ENCODE results near the gene DHX58.

DHX58 gene

DNA sequence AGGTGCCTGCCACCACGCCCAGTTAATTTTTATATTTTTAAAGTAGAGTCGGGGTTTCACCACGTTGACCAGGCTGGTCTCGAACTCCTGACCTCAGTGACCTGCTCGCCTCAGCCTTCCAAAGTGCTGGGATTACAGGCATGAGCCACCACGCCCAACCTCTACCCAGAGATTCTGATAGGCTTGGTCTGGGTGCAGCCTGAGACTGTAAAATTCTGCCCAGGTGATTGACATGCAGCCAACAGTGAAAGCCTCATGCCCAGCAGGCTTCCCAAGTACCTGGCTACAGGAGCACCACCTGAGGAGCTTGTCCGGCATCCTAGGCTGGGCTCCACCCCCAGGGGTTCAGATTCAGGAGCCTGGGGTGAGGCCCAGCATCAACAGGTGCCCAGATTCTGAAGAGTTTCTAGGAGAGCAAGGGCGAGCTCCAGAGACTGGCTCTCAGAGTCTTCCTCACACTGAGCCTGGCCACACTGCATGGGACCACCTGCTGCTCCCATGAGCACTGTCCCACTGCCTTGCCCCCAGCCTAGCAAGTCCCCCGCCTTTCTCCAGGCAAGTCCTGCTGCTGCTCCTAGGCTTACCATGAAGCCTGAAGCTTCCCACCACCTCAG lies 30.9 kb downstream of the DHX58 start:
- no peak for TF ChIP-seq TAF1 (IDR thresholded peaks at IDR 0.05; ENCODE audit: borderline replicate concordance, insufficient read depth, low read length)
- TF ChIP-seq FOXP2 (optimal IDR thresholded peaks at IDR 0.05; ENCODE audit: borderline replicate concordance, extremely low read depth, extremely low read length, insufficient read depth) = no peak
- TF ChIP-seq POLR2AphosphoS5 (IDR thresholded peaks at IDR 0.05; ENCODE audit: low read depth, low read length) = no peak
- no peak for TF ChIP-seq SIN3A (IDR thresholded peaks at IDR 0.05; ENCODE audit: borderline replicate concordance, insufficient read depth, low read length)
- TF ChIP-seq, protein P1, sequence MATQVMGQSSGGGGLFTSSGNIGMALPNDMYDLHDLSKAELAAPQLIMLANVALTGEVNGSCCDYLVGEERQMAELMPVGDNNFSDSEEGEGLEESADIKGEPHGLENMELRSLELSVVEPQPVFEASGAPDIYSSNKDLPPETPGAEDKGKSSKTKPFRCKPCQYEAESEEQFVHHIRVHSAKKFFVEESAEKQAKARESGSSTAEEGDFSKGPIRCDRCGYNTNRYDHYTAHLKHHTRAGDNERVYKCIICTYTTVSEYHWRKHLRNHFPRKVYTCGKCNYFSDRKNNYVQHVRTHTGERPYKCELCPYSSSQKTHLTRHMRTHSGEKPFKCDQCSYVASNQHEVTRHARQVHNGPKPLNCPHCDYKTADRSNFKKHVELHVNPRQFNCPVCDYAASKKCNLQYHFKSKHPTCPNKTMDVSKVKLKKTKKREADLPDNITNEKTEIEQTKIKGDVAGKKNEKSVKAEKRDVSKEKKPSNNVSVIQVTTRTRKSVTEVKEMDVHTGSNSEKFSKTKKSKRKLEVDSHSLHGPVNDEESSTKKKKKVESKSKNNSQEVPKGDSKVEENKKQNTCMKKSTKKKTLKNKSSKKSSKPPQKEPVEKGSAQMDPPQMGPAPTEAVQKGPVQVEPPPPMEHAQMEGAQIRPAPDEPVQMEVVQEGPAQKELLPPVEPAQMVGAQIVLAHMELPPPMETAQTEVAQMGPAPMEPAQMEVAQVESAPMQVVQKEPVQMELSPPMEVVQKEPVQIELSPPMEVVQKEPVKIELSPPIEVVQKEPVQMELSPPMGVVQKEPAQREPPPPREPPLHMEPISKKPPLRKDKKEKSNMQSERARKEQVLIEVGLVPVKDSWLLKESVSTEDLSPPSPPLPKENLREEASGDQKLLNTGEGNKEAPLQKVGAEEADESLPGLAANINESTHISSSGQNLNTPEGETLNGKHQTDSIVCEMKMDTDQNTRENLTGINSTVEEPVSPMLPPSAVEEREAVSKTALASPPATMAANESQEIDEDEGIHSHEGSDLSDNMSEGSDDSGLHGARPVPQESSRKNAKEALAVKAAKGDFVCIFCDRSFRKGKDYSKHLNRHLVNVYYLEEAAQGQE (IDR thresholded peaks at IDR 0.05; ENCODE audit: insufficient read depth in 1 of 2, low read depth in 2 of 2, low read length in 2 of 2) = no peak

DNA sequence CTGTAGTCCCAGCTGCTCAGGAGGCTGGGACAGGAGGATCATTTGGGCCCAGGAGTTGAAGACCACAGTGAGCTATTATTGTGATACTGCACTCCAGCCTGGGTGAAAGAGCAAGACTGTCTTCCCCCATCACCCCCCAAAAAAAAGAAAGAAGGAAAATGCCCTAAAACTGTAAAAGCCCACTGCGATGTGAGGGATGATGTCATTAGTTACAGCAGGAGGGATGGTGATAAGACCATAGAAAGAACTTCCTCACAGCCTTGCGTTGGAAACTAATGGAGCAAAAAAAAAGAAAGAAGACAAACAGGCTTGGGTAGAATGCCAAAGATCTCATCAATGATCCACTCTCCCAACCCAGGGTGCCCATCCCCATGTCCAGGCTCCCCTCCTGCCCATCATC lies 33.0 kb downstream of the DHX58 start:
- TF ChIP-seq POLR2AphosphoS5 (IDR thresholded peaks at IDR 0.05; ENCODE audit: low read depth, low read length) (no peak), TAF1 (IDR thresholded peaks at IDR 0.05; ENCODE audit: borderline replicate concordance, insufficient read depth, low read length) (no peak), SIN3A (IDR thresholded peaks at IDR 0.05; ENCODE audit: borderline replicate concordance, insufficient read depth, low read length) (no peak), FOXP2 (optimal IDR thresholded peaks at IDR 0.05; ENCODE audit: borderline replicate concordance, extremely low read depth, extremely low read length, insufficient read depth) (no peak)
- TF ChIP-seq, protein P1 (IDR thresholded peaks at IDR 0.05; ENCODE audit: insufficient read depth in 1 of 2, low read depth in 2 of 2, low read length in 2 of 2) = no peak

DNA sequence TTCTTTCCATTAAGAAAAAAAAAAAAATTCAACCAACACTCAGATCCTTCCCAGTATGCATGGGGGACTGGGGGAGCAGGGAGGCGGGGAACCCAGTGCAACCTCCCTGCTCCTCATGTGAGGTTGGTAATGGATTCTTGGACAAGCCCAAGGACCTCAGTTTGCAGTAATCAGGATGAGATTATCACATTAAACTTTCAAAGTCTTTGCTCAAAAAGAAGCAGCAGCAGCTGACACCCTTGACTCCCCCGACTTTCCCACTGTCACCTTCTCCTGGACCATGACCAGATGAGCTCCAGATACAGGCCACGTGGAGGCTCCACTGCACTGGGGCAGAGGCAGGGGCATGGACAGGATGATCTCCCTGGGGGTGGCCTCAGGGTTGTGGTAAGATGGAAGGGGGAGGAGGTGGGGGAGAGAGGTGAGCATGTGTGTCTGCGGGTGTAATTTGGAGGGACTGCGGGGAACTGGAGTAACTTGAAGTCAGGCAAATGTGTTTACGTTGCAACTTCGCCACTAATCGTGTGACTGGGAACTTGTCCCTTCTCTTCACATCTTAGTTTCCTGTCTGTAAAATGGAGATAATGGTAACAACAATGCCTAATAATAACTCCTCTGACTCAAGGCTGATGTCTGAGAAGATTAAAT lies 34.0 kb downstream of the DHX58 start:
- TF ChIP-seq, protein P1 (IDR thresholded peaks at IDR 0.05; ENCODE audit: insufficient read depth in 1 of 2, low read depth in 2 of 2, low read length in 2 of 2) = no peak
- TF ChIP-seq SIN3A (IDR thresholded peaks at IDR 0.05; ENCODE audit: borderline replicate concordance, insufficient read depth, low read length) (no peak), TAF1 (IDR thresholded peaks at IDR 0.05; ENCODE audit: borderline replicate concordance, insufficient read depth, low read length) (no peak), POLR2AphosphoS5 (IDR thresholded peaks at IDR 0.05; ENCODE audit: low read depth, low read length) (no peak), FOXP2 (optimal IDR thresholded peaks at IDR 0.05; ENCODE audit: borderline replicate concordance, extremely low read depth, extremely low read length, insufficient read depth) (no peak)

DNA sequence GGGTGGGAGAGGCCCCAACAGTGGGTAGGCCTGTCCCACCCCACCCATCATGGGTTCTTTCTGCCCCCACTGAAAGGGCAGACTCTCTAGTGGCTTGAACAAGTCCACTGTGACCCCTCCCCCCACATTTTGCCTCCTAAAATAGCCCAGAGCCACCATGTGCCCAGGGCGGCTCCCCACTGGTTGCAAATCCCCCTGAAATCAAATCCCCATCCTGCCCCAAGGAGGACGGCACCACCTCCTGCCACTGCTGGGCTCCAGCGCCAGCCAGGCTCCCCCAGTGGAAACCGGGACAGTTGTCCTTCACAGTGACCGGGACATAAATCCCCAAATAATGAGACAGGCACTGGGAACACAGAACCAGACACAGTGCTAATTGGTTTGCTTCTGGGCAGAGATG lies 34.8 kb downstream of the DHX58 start:
- no peak for TF ChIP-seq FOXP2 (optimal IDR thresholded peaks at IDR 0.05; ENCODE audit: borderline replicate concordance, extremely low read depth, extremely low read length, insufficient read depth)
- no peak for TF ChIP-seq SIN3A (IDR thresholded peaks at IDR 0.05; ENCODE audit: borderline replicate concordance, insufficient read depth, low read length)
- TF ChIP-seq POLR2AphosphoS5 (IDR thresholded peaks at IDR 0.05; ENCODE audit: low read depth, low read length) = no peak
- no peak for TF ChIP-seq TAF1 (IDR thresholded peaks at IDR 0.05; ENCODE audit: borderline replicate concordance, insufficient read depth, low read length)
- TF ChIP-seq, protein P1 (IDR thresholded peaks at IDR 0.05; ENCODE audit: insufficient read depth in 1 of 2, low read depth in 2 of 2, low read length in 2 of 2) = no peak

Data from PFSK-1 (cell line).